HG02938 (cell line): ENCODE data around the gene MORF4L1.
"Not testable (repeated sequence)": the region's sequence is repeated elsewhere in the genome, so short reads cannot be mapped to it uniquely, and the experiment has no call there.

Source experiments
- ATAC-seq: cut with Tn5 transposase; IDR thresholded peaks from one replicate; pipeline ENCODE4 v1.9.1; 2021; ENCODE audit warnings: mild to moderate bottlenecking, moderate library complexity; ENCODE audit not compliant: unreplicated experiment

Gene MORF4L1

GRCh38 chr15:78872155-78872971, at the start of gene MORF4L1:
Gene MORF4L1 (plus strand): TSS chr15:78872890. CDS start chr15:78873018, 128 bp downstream.
- ATAC-seq = peak; percentile 65

GRCh38 chr15:78828920-78829319, 43.8 kb upstream of the MORF4L1 start:
- no peak for ATAC-seq

GRCh38 chr15:78830514-78831228, 42.0 kb upstream of the MORF4L1 start:
- ATAC-seq = no peak

GRCh38 chr15:78831229-78832207, 41.2 kb upstream of the MORF4L1 start:
- no peak for ATAC-seq

- ATAC-seq = no peak
These were observed 36.4 kb upstream of the MORF4L1 start for GRCh38 chr15:78836333-78836732.

- no peak for ATAC-seq
These were observed 35.6 kb upstream of the MORF4L1 start for GRCh38 chr15:78837131-78837530.

GRCh38 chr15:78837543-78837942, 35.1 kb upstream of the MORF4L1 start:
- ATAC-seq = no peak

- no peak for ATAC-seq
These were observed 34.2 kb upstream of the MORF4L1 start for GRCh38 chr15:78838489-78838888.

GRCh38 chr15:78839151-78839550, 33.5 kb upstream of the MORF4L1 start:
- ATAC-seq = not testable (repeated sequence)

- no peak for ATAC-seq
These were observed 31.9 kb upstream of the MORF4L1 start for GRCh38 chr15:78840661-78841375.

GRCh38 chr15:78841376-78841706, 31.3 kb upstream of the MORF4L1 start:
- ATAC-seq = no peak

- ATAC-seq = no peak
These were observed 30.8 kb upstream of the MORF4L1 start for GRCh38 chr15:78841891-78842290.

- no peak for ATAC-seq
These were observed 30.2 kb upstream of the MORF4L1 start for GRCh38 chr15:78842519-78842918.

GRCh38 chr15:78846906-78847305, 25.8 kb upstream of the MORF4L1 start:
- not testable (repeated sequence) for ATAC-seq

- ATAC-seq = not testable (repeated sequence)
These were observed 25.2 kb upstream of the MORF4L1 start for GRCh38 chr15:78847387-78847906.

GRCh38 chr15:78850352-78850751, 22.3 kb upstream of the MORF4L1 start:
- ATAC-seq = no peak

GRCh38 chr15:78850941-78851755, 21.5 kb upstream of the MORF4L1 start:
- no peak for ATAC-seq

- no peak for ATAC-seq
These were observed 19.2 kb upstream of the MORF4L1 start for GRCh38 chr15:78853500-78853899.

GRCh38 chr15:78854833-78855372, 17.8 kb upstream of the MORF4L1 start:
- ATAC-seq = no peak
